ENCODE data around the gene PCP4.

PCP4 gene

GRCh38 chr21:39867198-39867650 is at the start of gene PCP4:
Gene PCP4 (plus strand): TSS chr21:39867438. CDS start chr21:39867502, 64 bp downstream.
- DNase-seq = peak; percentile 55

GRCh38 chr21:39818557-39818956 is 48.7 kb upstream of the PCP4 start:
- DNase-seq = no peak

GRCh38 chr21:39822042-39822441 is 45.2 kb upstream of the PCP4 start:
- no peak for DNase-seq

GRCh38 chr21:39825250-39825649 is 42.0 kb upstream of the PCP4 start:
- no peak for DNase-seq

- DNase-seq = no peak
Observed at GRCh38 chr21:39834543-39834942, 32.7 kb upstream of the PCP4 start.

GRCh38 chr21:39837861-39838359 is 29.3 kb upstream of the PCP4 start:
- DNase-seq = no peak

GRCh38 chr21:39840373-39841097 is 26.7 kb upstream of the PCP4 start:
- DNase-seq = no peak

GRCh38 chr21:39842741-39843459 is 24.3 kb upstream of the PCP4 start:
- no peak for DNase-seq

GRCh38 chr21:39843483-39843882 is 23.8 kb upstream of the PCP4 start:
- no peak for DNase-seq

- no peak for DNase-seq
Observed at GRCh38 chr21:39843916-39844315, 23.3 kb upstream of the PCP4 start.

GRCh38 chr21:39845571-39846130 is 21.6 kb upstream of the PCP4 start:
- no peak for DNase-seq

GRCh38 chr21:39847877-39848276 is 19.4 kb upstream of the PCP4 start:
- DNase-seq = no peak

GRCh38 chr21:39849014-39849655 is 18.1 kb upstream of the PCP4 start:
- no peak for DNase-seq

GRCh38 chr21:39850333-39850732 is 16.9 kb upstream of the PCP4 start:
- no peak for DNase-seq

GRCh38 chr21:39851002-39851618 is 16.1 kb upstream of the PCP4 start:
- no peak for DNase-seq

GRCh38 chr21:39852021-39852721 is 15.1 kb upstream of the PCP4 start:
- DNase-seq = no peak

- DNase-seq = no peak
Observed at GRCh38 chr21:39852726-39853500, 14.3 kb upstream of the PCP4 start.

GRCh38 chr21:39854572-39854971 is 12.7 kb upstream of the PCP4 start:
- no peak for DNase-seq

GRCh38 chr21:39855595-39855994 is 11.6 kb upstream of the PCP4 start:
- DNase-seq = no peak

GRCh38 chr21:39860600-39860999 is 6.6 kb upstream of the PCP4 start:
- no peak for DNase-seq

GRCh38 chr21:39863111-39863510 is 4.1 kb upstream of the PCP4 start:
- DNase-seq = no peak

Measured in activated CD4-positive, alpha-beta T cell treated with anti-CD3 and anti-CD28 coated beads, Interleukin-10, Interleukin-2, amounts not matched to agents 100 ng/mL and 50 ng/mL, durations not matched to agents 16 hours and 8 hours (primary cell).